ENCODE results near the gene PRR7. TPM values are rescaled to one million over a fixed set of nuclear protein-coding genes. Genes with fewer than 3 reads are reported as not detected.
"Not testable (repeated sequence)": the region's sequence is repeated elsewhere in the genome, so short reads cannot be mapped to it uniquely, and the experiment has no call there.

Gene PRR7
- total and polyA plus RNA-seq, 2 experiments from 2014 or later, result 7.6 to 9.7 TPM

- no peak for TF ChIP-seq ZNF462 (CRISPR knock-in tag; IDR thresholded peaks at IDR 0.05)
- no peak for TF ChIP-seq NANOG (IDR thresholded peaks at IDR 0.05; ENCODE audit: borderline replicate concordance)
- no peak for TF ChIP-seq CREB1 (CRISPR knock-in tag; IDR thresholded peaks at IDR 0.05; ENCODE audit: low read depth)
Measured at GRCh38 chr5:177414481-177414880, 32.1 kb upstream of the PRR7 start (continued).

GRCh38 chr5:177417081-177417480, 29.5 kb upstream of the PRR7 start:
- H3K4me3 ChIP-seq; H3K9me3 Mint-ChIP-seq; ATAC-seq; DNase-seq (ENCODE audit: low spot score); H3K4me3 Mint-ChIP-seq; H3K9me2 ChIP-seq (ENCODE audit: insufficient read depth); H3K79me2 ChIP-seq (replicated peaks; ENCODE audit: insufficient read depth); H3K36me3 ChIP-seq (ENCODE audit: insufficient read depth); H3K4me1 ChIP-seq (ENCODE audit: insufficient read depth); H3K4me1 Mint-ChIP-seq; H2AFZ ChIP-seq; H3K4me2 ChIP-seq; H3K36me3 Mint-ChIP-seq (ENCODE audit: low read depth); H3K27ac Mint-ChIP-seq; H3K27ac ChIP-seq (ENCODE audit: low read depth); H3F3A ChIP-seq (replicated peaks; ENCODE audit: low read depth); H4K20me1 ChIP-seq (replicated peaks; ENCODE audit: insufficient read depth); H3K27me3 ChIP-seq (ENCODE audit: insufficient read depth): not testable (repeated sequence)
- H3K27me3 Mint-ChIP-seq (ENCODE audit: insufficient read depth, low read depth, poor library complexity), result peaks cover 19% of the 10 kb centered on the region

DNA sequence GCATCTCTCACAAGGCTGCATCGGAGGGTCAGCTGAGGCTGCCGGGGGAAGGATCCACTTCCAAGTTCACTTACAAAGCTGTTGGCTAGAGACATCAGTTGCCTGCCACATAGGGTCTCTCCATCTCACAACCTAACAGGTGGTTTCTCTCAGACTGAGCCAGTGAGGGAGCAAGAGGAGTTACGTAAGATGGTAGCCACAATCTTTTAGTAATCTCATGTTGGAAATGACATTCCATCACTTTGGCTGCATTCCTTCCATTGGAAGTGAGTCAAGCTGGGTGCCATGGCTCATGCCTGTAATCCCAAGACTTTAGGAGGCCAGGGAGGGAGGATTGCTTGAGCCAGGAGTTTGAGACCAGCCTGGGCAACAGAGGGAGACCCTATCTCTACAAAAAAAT, 27.6 kb upstream of the PRR7 start:
- Histone ChIP-seq H3F3A (replicated peaks; ENCODE audit: low read depth) (no peaks in the 10 kb centered on the region), H3K9me2 (ENCODE audit: insufficient read depth) (peaks cover 7% of the 10 kb centered on the region; the same call in 1 of the 2 replicates), H3K4me1 (ENCODE audit: insufficient read depth) (no peaks in the 10 kb centered on the region), H3K79me2 (replicated peaks; ENCODE audit: insufficient read depth) (no peaks in the 10 kb centered on the region), H3K27me3 (ENCODE audit: insufficient read depth) (0 out of 2 replicates have a peak, but pooled peaks cover 5% of the 10 kb centered on the region), H4K20me1 (replicated peaks; ENCODE audit: insufficient read depth) (no peaks in the 10 kb centered on the region), H3K4me2 (no peak overlapping the region), H3K27ac (ENCODE audit: low read depth) (no peak overlapping the region), H3K36me3 (ENCODE audit: insufficient read depth) (no peaks in the 10 kb centered on the region), H2AFZ (no peak overlapping the region), H3K4me3 (no peak overlapping the region)
- Mint-ChIP-seq H3K4me3 (no peak overlapping the region), H3K36me3 (ENCODE audit: low read depth) (no peaks in the 10 kb centered on the region), H3K9me3 (no peaks in the 10 kb centered on the region; the same call in 2 of the 3 replicates), H3K4me1 (0 out of 3 replicates have a peak, but pooled peaks cover 3% of the 10 kb centered on the region), H3K27ac (no peak overlapping the region), H3K27me3 (ENCODE audit: insufficient read depth, low read depth, poor library complexity) (peaks cover 12% of the 10 kb centered on the region)
- DNase-seq (ENCODE audit: low spot score) (no peak), ATAC-seq (no peak)
- TF ChIP-seq, protein P1, sequence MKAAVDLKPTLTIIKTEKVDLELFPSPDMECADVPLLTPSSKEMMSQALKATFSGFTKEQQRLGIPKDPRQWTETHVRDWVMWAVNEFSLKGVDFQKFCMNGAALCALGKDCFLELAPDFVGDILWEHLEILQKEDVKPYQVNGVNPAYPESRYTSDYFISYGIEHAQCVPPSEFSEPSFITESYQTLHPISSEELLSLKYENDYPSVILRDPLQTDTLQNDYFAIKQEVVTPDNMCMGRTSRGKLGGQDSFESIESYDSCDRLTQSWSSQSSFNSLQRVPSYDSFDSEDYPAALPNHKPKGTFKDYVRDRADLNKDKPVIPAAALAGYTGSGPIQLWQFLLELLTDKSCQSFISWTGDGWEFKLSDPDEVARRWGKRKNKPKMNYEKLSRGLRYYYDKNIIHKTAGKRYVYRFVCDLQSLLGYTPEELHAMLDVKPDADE (IDR thresholded peaks at IDR 0.05), result no peak

Data from GM23338 (cell line).